Neuronal stem cell (in vitro differentiated cells): Measurements from ENCODE around the gene MTHFSD.
A peak's percentile ranks its signal among the peaks of the same experiment; 100 is the strongest.

Source experiments
- DNase-seq: peaks from one replicate; pipeline ENCODE4 v3.0.0-alpha.2; 2013; ENCODE audit warnings: low spot score
- H2AFZ ChIP-seq: one replicate; pipeline ENCODE4 v1.6.1; 2013; ENCODE audit warnings: mild to moderate bottlenecking, low read length, inconsistent platforms
- H2AK5ac ChIP-seq: 2 replicates; pipeline ENCODE4 v1.6.1; 2013; ENCODE audit warnings: low read depth, mild to moderate bottlenecking, inconsistent platforms, low read length, moderate library complexity, mixed read lengths
- H2BK120ac ChIP-seq: 2 replicates; pipeline ENCODE4 v1.6.1; 2013; ENCODE audit warnings: low read depth, mild to moderate bottlenecking, inconsistent platforms, low read length, moderate library complexity, mixed read lengths
- H2BK12ac ChIP-seq: one replicate; pipeline ENCODE4 v1.6.1; 2013; ENCODE audit warnings: low read length, inconsistent platforms
- H2BK15ac ChIP-seq: 2 replicates; pipeline ENCODE4 v1.6.1; 2013; ENCODE audit warnings: mild to moderate bottlenecking, low read length, inconsistent platforms, mixed read lengths
- H2BK5ac ChIP-seq: one replicate; pipeline ENCODE4 v1.6.1; 2013; ENCODE audit warnings: inconsistent platforms, mild to moderate bottlenecking, low read length, moderate library complexity
- H3K14ac ChIP-seq: one replicate; pipeline ENCODE4 v1.6.1; 2013; ENCODE audit warnings: low read length, inconsistent platforms
- H3K18ac ChIP-seq: 2 replicates; pipeline ENCODE4 v1.6.1; 2013; ENCODE audit warnings: low read length, inconsistent platforms
- H3K23ac ChIP-seq: 2 replicates; pipeline ENCODE4 v1.6.1; 2013; ENCODE audit warnings: low read depth, mild to moderate bottlenecking, mixed read lengths, low read length, inconsistent platforms; ENCODE audit not compliant: poor library complexity
- H3K27ac ChIP-seq: replicated peaks from 3 replicates; pipeline ENCODE4 v1.5.1; 2013; ENCODE audit warnings: low read length, inconsistent platforms
- H3K27me3 ChIP-seq, 3 experiments: 2 replicates each; pipeline ENCODE4 v1.6.1; 2013; ENCODE audit warnings: low read length in 3 of 3, mild to moderate bottlenecking in 2 of 3, inconsistent platforms in 1 of 3, low read depth in 1 of 3, mixed read lengths in 1 of 3, moderate library complexity in 1 of 3; ENCODE audit not compliant: control insufficient read depth in 3 of 3, insufficient read depth in 3 of 3
- H3K36me3 ChIP-seq, 2 donors: replicated peaks in 1 of 2; 2 replicates each; pipeline ENCODE4 v1.6.1; 2013; ENCODE audit warnings: low read length in 2 of 2; ENCODE audit not compliant: control insufficient read depth in 2 of 2, insufficient read depth in 2 of 2
- H3K4ac ChIP-seq: 2 replicates; pipeline ENCODE4 v1.6.1; 2013; ENCODE audit warnings: inconsistent platforms, mild to moderate bottlenecking, low read length, moderate library complexity
- H3K4me1 ChIP-seq, 2 donors: 1 replicate in 1 of 2; 2 replicates in 1 of 2; pipeline ENCODE4 v1.6.1; 2013; ENCODE audit warnings: low read length in 2 of 2, low read depth in 1 of 2; ENCODE audit not compliant: control insufficient read depth in 2 of 2, insufficient read depth in 1 of 2
- H3K4me2 ChIP-seq: one replicate; pipeline ENCODE4 v1.6.1; 2013; ENCODE audit warnings: mild to moderate bottlenecking, low read length, inconsistent platforms; ENCODE audit not compliant: insufficient read depth, poor library complexity, severe bottlenecking
- H3K4me3 ChIP-seq, 2 donors: 2 replicates each; pipeline ENCODE4 v1.5.1; 2013; ENCODE audit warnings: low read length in 2 of 2, mild to moderate bottlenecking in 2 of 2, inconsistent platforms in 1 of 2, moderate library complexity in 1 of 2
- H3K79me1 ChIP-seq: one replicate; pipeline ENCODE4 v1.6.1; 2013; ENCODE audit warnings: low read depth, mild to moderate bottlenecking, inconsistent platforms, low read length, moderate library complexity
- H3K9ac ChIP-seq: one replicate; pipeline ENCODE4 v1.6.1; 2013; ENCODE audit warnings: mild to moderate bottlenecking, low read depth, low read length, inconsistent platforms; ENCODE audit not compliant: poor library complexity
- H3K9me3 ChIP-seq, 2 donors: replicated peaks in 1 of 2; 2 replicates each; pipeline versions ENCODE3 to v1.6.1; 2013; ENCODE audit warnings: low read length in 2 of 2, mild to moderate bottlenecking in 2 of 2, inconsistent platforms in 1 of 2, low read depth in 1 of 2, mixed read lengths in 1 of 2, moderate library complexity in 1 of 2; ENCODE audit not compliant: control insufficient read depth in 2 of 2, insufficient read depth in 1 of 2
- H4K8ac ChIP-seq: one replicate; pipeline ENCODE4 v1.6.1; 2013; ENCODE audit warnings: low read depth, mild to moderate bottlenecking, inconsistent platforms, low read length, moderate library complexity
- H4K91ac ChIP-seq: one replicate; pipeline ENCODE4 v1.6.1; 2013; ENCODE audit warnings: low read length, low read depth, mild to moderate bottlenecking, inconsistent platforms; ENCODE audit not compliant: poor library complexity
- whole genome bisulfite sequencing, 2 donors: extraction: QIAGEN DNeasy Blood & Tissue Kit; methylation state at CpG; one replicate each; pipeline ENCODE4 v1.1.7; 2013; ENCODE audit warnings: missing lambda C conversion rate in 2 of 2, mixed read lengths in 1 of 2; ENCODE audit not compliant: insufficient read length in 2 of 2, insufficient replicate concordance in 1 of 2; ENCODE audit errors: extremely low coverage in 2 of 2; 5-methylcytosine and 5-hydroxymethylcytosine counted together

MTHFSD gene

GRCh38 chr16:86494039-86494564, 60.9 kb downstream of the MTHFSD start:
- Histone ChIP-seq H2AK5ac (no peak overlapping the region), H3K4me3 (no peak overlapping the region)
- WGBS, 2 donors, result no CpG with 5 or more reads among the region's 22 CpGs

GRCh38 chr16:86492961-86493629, 61.9 kb downstream of the MTHFSD start:
- Histone ChIP-seq H3K4ac (no peak overlapping the region), H3K79me1 (no peaks in the 10 kb centered on the region), H2AFZ (no peak overlapping the region), H2BK12ac (no peak overlapping the region), H3K4me2 (no peak overlapping the region), H2BK120ac (no peak overlapping the region), H4K8ac (no peak overlapping the region), H2BK5ac (no peak overlapping the region), H4K91ac (no peak overlapping the region), H3K23ac (no peak overlapping the region), H2AK5ac (no peak overlapping the region), H3K9ac (no peak overlapping the region), H2BK15ac (no peak overlapping the region), H3K27ac (no peak overlapping the region), H3K9me3 (peaks cover 0 to 4% of the 10 kb centered on the region in 2 donors), H3K14ac (no peak overlapping the region), H3K27me3 (peaks cover 43 to 97% (median 80%) of the 10 kb centered on the region in 3 experiments), H3K36me3 (no peaks in the 10 kb centered on the region), H3K4me1 (no peaks in the 10 kb centered on the region), H3K4me3 (no peak overlapping the region), H3K18ac (peak overlapping the region; percentile 13)
- DNase-seq, result no peak
- no CpG with 5 or more reads among the region's 9 CpGs for WGBS, 2 donors

More at GRCh38 chr16:86494039-86494564, 60.9 kb downstream of the MTHFSD start:
- no peak overlapping the region for H2BK120ac ChIP-seq
- H3K36me3 ChIP-seq, result no peaks in the 10 kb centered on the region
- no peak overlapping the region for H4K8ac ChIP-seq
- no peak overlapping the region for H3K23ac ChIP-seq
- no peak overlapping the region for H4K91ac ChIP-seq
- H3K4ac ChIP-seq, result no peak overlapping the region
- H2BK5ac ChIP-seq, result no peak overlapping the region
- no peak overlapping the region for H3K14ac ChIP-seq
- H3K4me1 ChIP-seq, result no peaks in the 10 kb centered on the region
- H2AFZ ChIP-seq, result no peak overlapping the region
- no peak overlapping the region for H3K18ac ChIP-seq
- no peak overlapping the region for H3K4me2 ChIP-seq
- H2BK12ac ChIP-seq, result peak overlapping the region; percentile 50
- H3K79me1 ChIP-seq, result no peaks in the 10 kb centered on the region
- peaks cover 0 to 6% of the 10 kb centered on the region in 2 donors for H3K9me3 ChIP-seq
- no peak overlapping the region for H3K9ac ChIP-seq
- no peak overlapping the region for H2BK15ac ChIP-seq
- DNase-seq, result no peak
- peaks cover 53 to 97% (median 90%) of the 10 kb centered on the region in 3 experiments for H3K27me3 ChIP-seq
- no peak overlapping the region for H3K27ac ChIP-seq

DNA sequence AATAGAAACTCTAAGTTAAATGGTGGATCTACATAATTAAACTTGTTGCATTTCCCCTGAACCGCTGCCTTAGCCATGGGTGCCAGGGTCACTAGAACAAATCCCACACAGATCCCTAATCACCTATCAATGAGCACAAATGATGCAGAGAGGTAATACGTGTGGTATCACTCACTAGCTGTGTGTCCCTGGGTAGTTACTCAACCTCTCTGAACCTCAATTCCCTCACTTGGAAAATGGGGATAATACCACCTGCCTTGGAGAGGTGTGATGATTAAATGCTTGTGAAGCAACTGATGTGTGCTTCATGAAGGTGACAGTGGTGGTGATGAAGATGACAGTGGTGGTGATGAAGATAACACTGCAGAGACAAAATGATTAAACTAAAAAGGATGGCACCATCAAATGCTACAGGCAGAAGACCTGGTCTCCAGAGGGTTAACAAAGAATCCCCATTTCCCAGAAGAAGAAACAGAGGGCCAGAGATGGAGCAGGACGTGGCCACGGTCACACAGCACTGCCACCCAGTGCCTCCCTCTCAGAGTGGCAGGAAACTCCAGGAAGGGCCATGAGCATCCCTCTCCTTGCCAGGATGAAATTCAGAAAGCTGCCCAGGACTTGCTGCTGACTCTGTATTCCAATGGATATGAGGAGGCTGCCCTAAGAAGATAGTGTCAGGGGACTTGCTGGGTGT, 62.6 kb downstream of the MTHFSD start:
- H3K9me3 ChIP-seq, result peaks cover 0 to 3% of the 10 kb centered on the region in 2 donors
- no peak overlapping the region for H3K27ac ChIP-seq
- H2BK5ac ChIP-seq, result no peak overlapping the region
- H3K9ac ChIP-seq, result no peak overlapping the region
- H3K27me3 ChIP-seq, result peaks cover 41 to 98% (median 74%) of the 10 kb centered on the region in 3 experiments
- no peak overlapping the region for H2BK15ac ChIP-seq
- H2AK5ac ChIP-seq, result no peak overlapping the region
- H4K91ac ChIP-seq, result no peak overlapping the region
- no peak overlapping the region for H2AFZ ChIP-seq
- no peak for DNase-seq
- H4K8ac ChIP-seq, result no peak overlapping the region
- H3K4ac ChIP-seq, result no peak overlapping the region
- no peak overlapping the region for H3K23ac ChIP-seq
- H3K14ac ChIP-seq, result no peak overlapping the region
- WGBS, 2 donors, result no CpG with 5 or more reads among the region's 4 CpGs
- no peaks in the 10 kb centered on the region for H3K4me1 ChIP-seq
- no peaks in the 10 kb centered on the region for H3K79me1 ChIP-seq
- H2BK120ac ChIP-seq, result no peak overlapping the region
- no peak overlapping the region for H3K4me2 ChIP-seq
- no peak overlapping the region for H3K4me3 ChIP-seq
- no peak overlapping the region for H3K18ac ChIP-seq
- H2BK12ac ChIP-seq, result no peak overlapping the region
- no peaks in the 10 kb centered on the region for H3K36me3 ChIP-seq

DNA sequence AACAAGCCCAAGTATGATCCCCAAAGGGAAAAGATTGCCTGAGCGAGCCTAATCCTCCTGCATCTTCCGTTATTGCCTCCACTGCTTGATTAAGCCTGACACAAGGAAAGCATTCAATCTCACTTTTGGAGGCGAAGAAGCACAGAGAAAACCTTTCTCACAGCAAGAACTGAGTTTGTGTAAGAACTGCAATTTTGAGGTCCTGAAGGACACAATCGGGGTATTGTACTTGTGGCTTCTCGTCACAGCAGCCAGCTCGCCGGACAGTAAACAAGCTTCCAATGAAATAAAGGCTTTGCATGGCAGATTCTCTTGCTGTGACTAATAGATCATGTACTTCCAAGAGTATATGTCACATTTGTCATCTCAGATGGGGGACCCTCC, 63.4 kb downstream of the MTHFSD start:
- Histone ChIP-seq H3K4ac (no peak overlapping the region), H3K27ac (no peak overlapping the region)
- no CpG with 5 or more reads among the region's 7 CpGs for WGBS, 2 donors

More for the DNA sequence above, 63.4 kb downstream of the MTHFSD start:
- Histone ChIP-seq H4K8ac (no peak overlapping the region), H3K79me1 (no peaks in the 10 kb centered on the region), H2BK120ac (no peak overlapping the region), H3K18ac (no peak overlapping the region), H3K27me3 (peaks cover 36 to 98% (median 67%) of the 10 kb centered on the region in 3 experiments), H3K14ac (no peak overlapping the region), H3K36me3 (no peaks in the 10 kb centered on the region), H3K4me2 (no peak overlapping the region), H3K9ac (no peak overlapping the region), H3K23ac (no peak overlapping the region), H4K91ac (no peak overlapping the region), H2AK5ac (no peak overlapping the region), H3K4me3 (no peak overlapping the region), H2BK12ac (no peak overlapping the region), H3K9me3 (peaks cover 0 to 3% of the 10 kb centered on the region in 2 donors), H2AFZ (no peak overlapping the region), H2BK5ac (no peak overlapping the region), H3K4me1 (no peaks in the 10 kb centered on the region), H2BK15ac (no peak overlapping the region)
- no peak for DNase-seq
